Neural cell (in vitro differentiated cells): ENCODE measurements around the gene ROS1.

Source experiments
- EP300 ChIP-seq: fragments of 450-650 bp; conservative IDR thresholded peaks from 2 replicates; pipeline ENCODE4 v1.6.1; 2014; ENCODE audit warnings: antibody characterized with exemption, mild to moderate bottlenecking, moderate library complexity; ENCODE audit not compliant: poor library complexity, severe bottlenecking
- EZH2 ChIP-seq: fragments of 200-600, 300-800 bp; shearing (Covaris generic), sonication (generic); IDR thresholded peaks from 2 replicates; pipeline ENCODE4 v1.6.1; 2014; ENCODE audit warnings: antibody characterized with exemption, low read length, borderline replicate concordance, mild to moderate bottlenecking; ENCODE audit not compliant: insufficient read depth, poor library complexity, severe bottlenecking
- POLR2AphosphoS5 ChIP-seq: IDR thresholded peaks from 2 replicates; pipeline ENCODE4 v1.6.1; 2012
- RAD21 ChIP-seq: fragments of 450-650 bp; conservative IDR thresholded peaks from 2 replicates; pipeline ENCODE4 v1.6.1; 2014; ENCODE audit warnings: antibody characterized with exemption, mild to moderate bottlenecking, moderate library complexity
- TF ChIP-seq, protein P1 (sequence below): fragments of 450-650 bp; IDR thresholded peaks from 2 replicates; pipeline ENCODE4 v1.5.1; 2014; ENCODE audit warnings: antibody characterized with exemption, mild to moderate bottlenecking, moderate library complexity; ENCODE audit not compliant: poor library complexity, severe bottlenecking

DNA sequence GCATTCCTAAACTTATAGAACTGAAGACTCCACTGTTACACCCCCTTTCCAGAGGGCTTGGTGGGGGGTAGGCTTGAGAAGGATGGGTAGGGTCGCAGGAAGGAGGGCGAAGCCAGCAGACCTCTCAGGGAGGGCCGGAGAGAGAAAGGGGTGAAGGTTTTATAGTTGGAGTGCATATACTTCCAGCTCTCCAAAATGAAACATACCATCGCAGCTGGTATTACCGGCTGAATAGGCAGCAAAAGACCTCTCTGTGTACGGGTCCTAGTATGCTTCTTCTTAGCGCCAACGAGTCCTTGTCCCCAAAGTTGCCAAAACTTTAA, 161.4 kb downstream of the ROS1 start:
- TF ChIP-seq EZH2: no peak
- TF ChIP-seq, protein P1, sequence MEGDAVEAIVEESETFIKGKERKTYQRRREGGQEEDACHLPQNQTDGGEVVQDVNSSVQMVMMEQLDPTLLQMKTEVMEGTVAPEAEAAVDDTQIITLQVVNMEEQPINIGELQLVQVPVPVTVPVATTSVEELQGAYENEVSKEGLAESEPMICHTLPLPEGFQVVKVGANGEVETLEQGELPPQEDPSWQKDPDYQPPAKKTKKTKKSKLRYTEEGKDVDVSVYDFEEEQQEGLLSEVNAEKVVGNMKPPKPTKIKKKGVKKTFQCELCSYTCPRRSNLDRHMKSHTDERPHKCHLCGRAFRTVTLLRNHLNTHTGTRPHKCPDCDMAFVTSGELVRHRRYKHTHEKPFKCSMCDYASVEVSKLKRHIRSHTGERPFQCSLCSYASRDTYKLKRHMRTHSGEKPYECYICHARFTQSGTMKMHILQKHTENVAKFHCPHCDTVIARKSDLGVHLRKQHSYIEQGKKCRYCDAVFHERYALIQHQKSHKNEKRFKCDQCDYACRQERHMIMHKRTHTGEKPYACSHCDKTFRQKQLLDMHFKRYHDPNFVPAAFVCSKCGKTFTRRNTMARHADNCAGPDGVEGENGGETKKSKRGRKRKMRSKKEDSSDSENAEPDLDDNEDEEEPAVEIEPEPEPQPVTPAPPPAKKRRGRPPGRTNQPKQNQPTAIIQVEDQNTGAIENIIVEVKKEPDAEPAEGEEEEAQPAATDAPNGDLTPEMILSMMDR: no peak
- TF ChIP-seq POLR2AphosphoS5: no peak
- no peak for TF ChIP-seq RAD21
- TF ChIP-seq EP300: no peak
